HepG2 (cell line): ENCODE measurements around the gene MS4A6E. TPM values are rescaled to one million over a fixed set of nuclear protein-coding genes. Genes with fewer than 3 reads are reported as not detected.

ENCODE experiments used
- ATAC-seq: fragments of 200-7000 bp; cut with Tn5 transposase; 3 replicates; pipeline ENCODE4 v1.9.1; 2020; ENCODE audit warnings: mild to moderate bottlenecking, moderate library complexity
- BruUV-seq: library from RNA; stranded (reverse); fragments of 400-500 nt; replicated peaks from 2 replicates; lab custom pipeline; 2021; lab: Mats Ljungman, UMichigan
- CTCF ChIA-PET: fragments of 300-600 bp; formaldehyde crosslinking; extraction: SDS; loops from one replicate; lab custom pipeline; 2021; ENCODE audit warnings: low total read pairs, inconsistent platforms, low intra/inter-chr PET ratio; lab: Yijun Ruan, JAX
- POLR2A ChIA-PET: fragments of 350-600 bp; sonication (Branson Sonifier 250); formaldehyde crosslinking; loops from one replicate; lab custom pipeline; 2020; ENCODE audit warnings: antibody characterized with exemption, inconsistent platforms; lab: Yijun Ruan, JAX
- DNase-seq: peaks from one replicate; pipeline ENCODE4 v3.0.0-alpha.2; 2015; ENCODE audit warnings: low spot score
- FAIRE-seq: peaks from 3 replicates; lab custom pipeline; 2011; peaks lifted over from hg19 to GRCh38; lab: Jason Lieb, UNC
- H2AFZ ChIP-seq: one replicate; pipeline ENCODE4 v1.6.1; 2011; ENCODE audit warnings: low read length, inconsistent platforms
- H3K27ac ChIP-seq: fragments of 300-600 bp; 3 replicates; pipeline ENCODE4 v1.8.0; 2011; ENCODE audit warnings: mixed run types, mild to moderate bottlenecking, mixed read lengths, low read length, inconsistent platforms; ENCODE audit not compliant: insufficient read depth; ENCODE audit errors: extremely low read length
- H3K27me3 ChIP-seq, 2 experiments: fragments of 200-600 bp in 1 of 2; 2 replicates in 1 of 2; 3 replicates in 1 of 2; pipeline versions ENCODE4 v1.6.0 to v1.8.0; 2011; ENCODE audit warnings: low read length in 2 of 2, mild to moderate bottlenecking in 2 of 2, moderate library complexity in 2 of 2, inconsistent platforms in 1 of 2; ENCODE audit not compliant: insufficient read depth in 2 of 2, control insufficient read depth in 1 of 2
- H3K36me3 ChIP-seq, 2 experiments: fragments of 200-600 bp in 1 of 2; replicated peaks in 1 of 2; 2 replicates in 1 of 2; 3 replicates in 1 of 2; pipeline versions ENCODE4 v1.5.1 to v1.8.0; 2011; ENCODE audit warnings: low read length in 2 of 2, inconsistent platforms in 1 of 2; ENCODE audit not compliant: insufficient read depth in 2 of 2, control insufficient read depth in 1 of 2
- H3K4me1 ChIP-seq: 2 replicates; pipeline ENCODE4 v1.5.1; 2012; ENCODE audit warnings: low read length, inconsistent platforms; ENCODE audit not compliant: insufficient read depth
- H3K4me2 ChIP-seq: 2 replicates; pipeline ENCODE4 v1.6.0; 2011; ENCODE audit warnings: low read depth, low read length, inconsistent platforms
- H3K4me3 ChIP-seq, 3 experiments: fragments of 200-600 bp in 1 of 3; sonication (generic), shearing (Covaris generic) in 1 of 3; replicated peaks in 1 of 3; 2 replicates each; pipeline ENCODE4 v1.5.1; 2011 to 2016; ENCODE audit warnings: low read length in 3 of 3, inconsistent platforms in 2 of 3, low read depth in 2 of 3, mild to moderate bottlenecking in 2 of 3, control low read depth in 1 of 3, mixed read lengths in 1 of 3; ENCODE audit not compliant: insufficient read depth in 1 of 3
- H3K79me2 ChIP-seq: one replicate; pipeline ENCODE4 v1.6.1; 2011; ENCODE audit warnings: low read length, inconsistent platforms; ENCODE audit not compliant: insufficient read depth
- H3K9ac ChIP-seq: 2 replicates; pipeline ENCODE4 v1.6.0; 2011; ENCODE audit warnings: mild to moderate bottlenecking, low read depth, low read length, inconsistent platforms; ENCODE audit not compliant: insufficient read depth
- H3K9me3 ChIP-seq: 2 replicates; pipeline ENCODE4 v1.5.1; 2012; ENCODE audit warnings: mild to moderate bottlenecking, low read length
- H4K20me1 ChIP-seq: 2 replicates; pipeline ENCODE4 v1.6.0; 2011; ENCODE audit warnings: inconsistent platforms, mild to moderate bottlenecking, low read length, moderate library complexity; ENCODE audit not compliant: insufficient read depth
- BRD4 ChIP-seq: sonication (generic); formaldehyde crosslinking; IDR thresholded peaks from 2 replicates; pipeline ENCODE4 v1.4.0; 2020; ENCODE audit warnings: missing genetic modification reagents
- KLF16 ChIP-seq, 2 experiments: sonication (generic) in 1 of 2; formaldehyde crosslinking in 1 of 2; IDR thresholded peaks; 2 replicates each; pipeline versions ENCODE4 v1.6.1 to v1.8.0; 2016 to 2023; ENCODE audit warnings: missing genetic modification reagents in 2 of 2, missing compliant biosample characterization in 1 of 2
- NFE2L2 ChIP-seq: fragments of 150-350 bp; IDR thresholded peaks from 2 replicates; pipeline ENCODE4 v1.6.1; 2014; ENCODE audit warnings: low read length
- RAD51 ChIP-seq: fragments of 450-650 bp; IDR thresholded peaks from 2 replicates; pipeline ENCODE4 v1.6.1; 2016; ENCODE audit warnings: borderline replicate concordance
- SMARCC2 ChIP-seq: fragments of 450-650 bp; IDR thresholded peaks from 2 replicates; pipeline ENCODE4 v1.6.1; 2017; ENCODE audit warnings: antibody characterized with exemption, mild to moderate bottlenecking
- SUZ12 ChIP-seq: fragments of 150-350 bp; IDR thresholded peaks from 2 replicates; pipeline ENCODE4 v1.6.1; 2014; ENCODE audit warnings: low read depth, low read length
- ZNF251 ChIP-seq: sonication (generic); formaldehyde crosslinking; IDR thresholded peaks from 2 replicates; pipeline ENCODE4 v1.9.0; 2021; ENCODE audit warnings: mild to moderate bottlenecking, missing genetic modification reagents
- ZNF292 ChIP-seq: sonication (generic); formaldehyde crosslinking; IDR thresholded peaks from 2 replicates; pipeline ENCODE4 v1.8.1; 2022; ENCODE audit warnings: mild to moderate bottlenecking, low read depth, missing genetic modification reagents, borderline replicate concordance
- ZNF343 ChIP-seq: sonication (generic); formaldehyde crosslinking; IDR thresholded peaks from 2 replicates; pipeline ENCODE4 v1.4.0; 2020; ENCODE audit warnings: mild to moderate bottlenecking, missing genetic modification reagents
- ZNF441 ChIP-seq: sonication (generic); formaldehyde crosslinking; IDR thresholded peaks from 2 replicates; pipeline ENCODE4 v1.7.0; 2021; ENCODE audit warnings: missing genetic modification reagents, borderline replicate concordance
- ZNF564 ChIP-seq: sonication (generic); formaldehyde crosslinking; IDR thresholded peaks from 2 replicates; pipeline ENCODE4 v1.8.1; 2023; ENCODE audit warnings: mild to moderate bottlenecking, missing genetic modification reagents
- ZNF747 ChIP-seq: sonication (generic); formaldehyde crosslinking; IDR thresholded peaks from 2 replicates; pipeline ENCODE4 v1.8.1; 2023; ENCODE audit warnings: missing genetic modification reagents, mild to moderate bottlenecking, borderline replicate concordance
- WGBS: methylation state at CpG from one replicate; pipeline ENCODE4 v1.1.6; 2017; ENCODE audit warnings: low lambda C conversion rate; 5-methylcytosine and 5-hydroxymethylcytosine counted together
- in situ Hi-C: cut with HindIII; loops from 2 replicates; pipeline ENCODE4 v1.10.0; 2017; ENCODE audit warnings: low pct_unique_long_range_greater_than_20kb; ENCODE audit not compliant: extremely low pct_ligation_motif_present
- intact Hi-C: fragments of 100-400 bp; cut with micrococcal nuclease; formaldehyde crosslinking; loops from one replicate; pipeline ENCODE4 v1.10.0; 2022; ENCODE audit not compliant: unreplicated experiment
- polyA plus RNA-seq, 8 experiments: library from polyadenylated mRNA; depleted of rRNA in 3 of 8; stranded (reverse) in 7 of 8; unstranded in 1 of 8; fragments of >200 nt; fragmentation: Illumina TruSeq in 4 of 8; extraction: Trizol in 4 of 8; gene quantifications; 2 replicates each; pipeline versions ENCODE4 v1.2.1 to v1.2.3, GENCODE V29; 2011 to 2016; ENCODE audit warnings: low read depth in 4 of 8, missing spikeins in 1 of 8, mixed read lengths in 1 of 8; ENCODE audit not compliant: insufficient read depth in 1 of 8
- total RNA-seq, 5 experiments: library from RNA; depleted of rRNA; stranded (reverse); fragments of >200 nt; fragmentation: Illumina TruSeq; extraction: Trizol; gene quantifications; 2 replicates each; pipeline ENCODE4 v1.2.3, GENCODE V29; 2016; ENCODE audit warnings: low read depth in 1 of 5
- TF ChIP-seq, protein P1 (sequence below): IDR thresholded peaks from 2 replicates; pipeline ENCODE4 v1.6.1; 2016; ENCODE audit warnings: control low read depth
- TF ChIP-seq, protein P2 (sequence below): sonication (generic); formaldehyde crosslinking; IDR thresholded peaks from 2 replicates; pipeline ENCODE4 v1.4.0; 2020; ENCODE audit warnings: mild to moderate bottlenecking, missing genetic modification reagents
- TF ChIP-seq, protein P3 (sequence below): IDR thresholded peaks from 2 replicates; pipeline ENCODE4 v1.6.1; 2016; ENCODE audit warnings: missing biosample characterization, missing genetic modification reagents, low read depth
- TF ChIP-seq, protein P4 (sequence below): sonication (generic); formaldehyde crosslinking; IDR thresholded peaks from 2 replicates; pipeline ENCODE4 v1.5.0; 2020; ENCODE audit warnings: missing genetic modification reagents

The MS4A6E gene
- total and polyA plus RNA-seq, 2 of the 13 experiments (the other 11 are each of a cell fraction or from before 2014, with no cell fraction given): not detected

DNA sequence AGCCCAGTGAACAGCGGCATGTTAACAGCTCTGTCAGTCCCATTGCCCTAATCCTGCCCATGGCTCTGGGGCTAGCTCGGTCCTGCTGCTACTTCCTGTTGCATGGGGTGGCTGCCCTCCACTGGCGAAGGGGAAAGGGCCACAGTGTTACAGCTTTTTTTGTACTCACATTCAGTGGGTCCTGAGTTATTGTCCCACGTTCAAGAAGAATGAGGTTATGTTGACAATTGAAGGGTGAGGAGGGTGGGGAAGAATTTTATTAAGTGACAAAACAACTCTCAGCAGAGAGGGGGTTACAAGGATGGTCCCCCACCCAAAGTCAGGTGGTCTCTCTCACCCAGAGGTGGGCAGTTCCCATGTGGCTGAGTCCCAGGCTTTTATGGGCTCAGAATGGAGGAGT is 33.6 kb downstream of the MS4A6E start:
- no peak for ATAC-seq
- WGBS: 20% methylated on average over 4 of the region's 4 CpGs
- Histone ChIP-seq H3K4me2 (no peak overlapping the region), H3K4me1 (no peaks in the 10 kb centered on the region), H3K79me2 (no peaks in the 10 kb centered on the region), H3K9ac (no peak overlapping the region), H3K27ac (no peak overlapping the region), H4K20me1 (no peaks in the 10 kb centered on the region), H3K4me3 (no peak overlapping the region), H3K36me3 (no peaks in the 10 kb centered on the region), H2AFZ (no peak overlapping the region), H3K27me3 (peaks cover 0 to 3% of the 10 kb centered on the region in 2 experiments; a peak in 1 of 5 replicates), H3K9me3 (peaks cover 11% of the 10 kb centered on the region)
- ChIA-PET POLR2A (no interaction called here), CTCF (no interaction called here)
- in situ Hi-C loops (loop anchor here (5.0 kb wide), 1 partner anchor 257 kb away; no protein-coding TSS in a partner anchor), intact Hi-C loops (loop anchor here (5.0 kb wide), 1 partner anchor 402 kb away; no protein-coding TSS in a partner anchor)
- TF ChIP-seq ZNF343 (CRISPR knock-in tag) (no peak), SMARCC2 (no peak), ZNF564 (CRISPR knock-in tag) (no peak), RAD51 (no peak), ZNF441 (CRISPR knock-in tag) (no peak)
- TF ChIP-seq, protein P1, sequence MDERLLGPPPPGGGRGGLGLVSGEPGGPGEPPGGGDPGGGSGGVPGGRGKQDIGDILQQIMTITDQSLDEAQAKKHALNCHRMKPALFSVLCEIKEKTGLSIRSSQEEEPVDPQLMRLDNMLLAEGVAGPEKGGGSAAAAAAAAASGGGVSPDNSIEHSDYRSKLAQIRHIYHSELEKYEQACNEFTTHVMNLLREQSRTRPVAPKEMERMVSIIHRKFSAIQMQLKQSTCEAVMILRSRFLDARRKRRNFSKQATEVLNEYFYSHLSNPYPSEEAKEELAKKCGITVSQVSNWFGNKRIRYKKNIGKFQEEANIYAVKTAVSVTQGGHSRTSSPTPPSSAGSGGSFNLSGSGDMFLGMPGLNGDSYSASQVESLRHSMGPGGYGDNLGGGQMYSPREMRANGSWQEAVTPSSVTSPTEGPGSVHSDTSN (CRISPR knock-in tag): no peak
- no peak for FAIRE-seq
- DNase-seq: no peak
- BruUV-seq: no TSS peak

DNA sequence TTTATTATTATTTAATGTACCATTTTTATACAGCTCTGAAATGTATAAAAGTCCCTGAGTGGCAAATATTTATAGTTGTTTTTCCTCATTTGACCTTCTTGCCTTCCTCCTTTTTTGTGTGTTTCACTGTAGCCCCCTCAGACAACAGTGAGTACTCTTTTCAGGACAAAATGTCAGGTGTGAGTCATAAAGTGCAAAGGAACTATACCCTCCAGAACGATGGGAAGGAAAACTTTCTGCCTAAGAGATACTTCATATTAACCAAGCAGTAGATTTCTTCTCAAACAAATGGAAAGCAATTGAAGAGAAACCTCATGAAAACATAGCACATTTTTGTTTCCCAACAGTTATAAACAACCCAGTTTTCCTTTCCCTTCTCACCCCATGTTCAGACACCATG is 35.2 kb downstream of the MS4A6E start:
- POLR2A ChIA-PET: no interaction called here
- Histone ChIP-seq H3K4me2 (no peak overlapping the region), H3K9ac (no peak overlapping the region), H3K9me3 (peaks cover 11% of the 10 kb centered on the region), H3K27me3 (peaks cover 0 to 3% of the 10 kb centered on the region in 2 experiments; a peak in 1 of 5 replicates), H3K79me2 (no peaks in the 10 kb centered on the region), H3K4me1 (no peaks in the 10 kb centered on the region), H3K27ac (no peak overlapping the region), H4K20me1 (no peaks in the 10 kb centered on the region), H3K4me3 (no peak overlapping the region), H3K36me3 (no peaks in the 10 kb centered on the region), H2AFZ (no peak overlapping the region)
- BruUV-seq: no TSS peak
- in situ Hi-C loops: loop anchor here (5.0 kb wide), 1 partner anchor 255 kb away; no protein-coding TSS in a partner anchor
- FAIRE-seq: no peak
- CTCF ChIA-PET: interaction anchor here (2.2 kb wide), 1 partner anchor 124 kb away, joined by 13 read pairs; no protein-coding TSS in a partner anchor
- no peak for DNase-seq
- no peak for ATAC-seq
- WGBS: 6% methylated on average over 1 of the region's 1 CpG
- intact Hi-C loops: loop anchor here (2.0 to 5.0 kb wide), 2 partner anchors 125 to 400 kb away; no protein-coding TSS in a partner anchor
- TF ChIP-seq ZNF747 (CRISPR knock-in tag) (no peak), SUZ12 (no peak), BRD4 (CRISPR knock-in tag) (no peak), NFE2L2 (no peak), KLF16 (CRISPR knock-in tag; IDR thresholded peaks at IDR 0.05) (no peak), ZNF292 (no peak), ZNF251 (no peak)
- TF ChIP-seq, protein P2, sequence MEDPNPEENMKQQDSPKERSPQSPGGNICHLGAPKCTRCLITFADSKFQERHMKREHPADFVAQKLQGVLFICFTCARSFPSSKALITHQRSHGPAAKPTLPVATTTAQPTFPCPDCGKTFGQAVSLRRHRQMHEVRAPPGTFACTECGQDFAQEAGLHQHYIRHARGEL (CRISPR knock-in tag): no peak
- TF ChIP-seq, protein P3, sequence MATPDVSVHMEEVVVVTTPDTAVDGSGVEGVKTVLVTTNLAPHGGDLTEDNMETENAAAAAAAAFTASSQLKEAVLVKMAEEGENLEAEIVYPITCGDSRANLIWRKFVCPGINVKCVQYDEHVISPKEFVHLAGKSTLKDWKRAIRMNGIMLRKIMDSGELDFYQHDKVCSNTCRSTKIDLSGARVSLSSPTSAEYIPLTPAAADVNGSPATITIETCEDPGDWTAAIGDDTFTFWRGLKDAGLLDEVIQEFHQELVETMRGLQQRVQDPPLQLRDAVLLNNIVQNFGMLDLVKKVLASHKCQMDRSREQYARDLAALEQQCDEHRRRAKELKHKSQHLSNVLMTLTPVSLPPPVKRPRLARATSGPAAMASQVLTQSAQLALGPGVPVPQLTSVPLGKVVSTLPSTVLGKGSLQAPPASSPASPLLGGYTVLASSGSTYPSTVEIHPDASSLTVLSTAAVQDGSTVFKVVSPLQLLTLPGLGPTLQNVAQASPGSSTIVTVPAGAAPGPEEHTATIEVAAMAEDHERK (CRISPR knock-in tag): no peak
- TF ChIP-seq, protein P4, sequence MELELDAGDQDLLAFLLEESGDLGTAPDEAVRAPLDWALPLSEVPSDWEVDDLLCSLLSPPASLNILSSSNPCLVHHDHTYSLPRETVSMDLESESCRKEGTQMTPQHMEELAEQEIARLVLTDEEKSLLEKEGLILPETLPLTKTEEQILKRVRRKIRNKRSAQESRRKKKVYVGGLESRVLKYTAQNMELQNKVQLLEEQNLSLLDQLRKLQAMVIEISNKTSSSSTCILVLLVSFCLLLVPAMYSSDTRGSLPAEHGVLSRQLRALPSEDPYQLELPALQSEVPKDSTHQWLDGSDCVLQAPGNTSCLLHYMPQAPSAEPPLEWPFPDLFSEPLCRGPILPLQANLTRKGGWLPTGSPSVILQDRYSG (CRISPR knock-in tag): no peak
